ENCODE data around the gene CLEC4M.

DNA sequence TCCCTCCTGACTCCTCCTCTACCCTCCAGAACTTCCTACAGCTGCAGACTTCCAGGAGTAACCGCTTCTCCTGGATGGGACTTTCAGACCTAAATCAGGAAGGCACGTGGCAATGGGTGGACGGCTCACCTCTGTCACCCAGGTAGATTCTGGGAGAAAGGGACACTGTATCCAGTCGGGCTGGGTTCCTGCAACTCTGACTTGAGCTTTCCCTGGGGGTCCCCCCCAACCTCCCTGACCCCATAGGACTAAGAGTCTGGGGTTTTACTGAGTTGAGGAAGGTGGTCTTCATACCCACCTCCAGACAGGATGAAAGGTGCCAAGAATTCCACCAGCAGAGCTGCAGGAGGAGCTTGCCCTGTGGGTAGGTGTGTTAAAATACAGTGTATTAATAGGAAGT, 4.4 kb downstream of the CLEC4M start:
- TF ChIP-seq SUZ12 (IDR thresholded peaks at IDR 0.05; ENCODE audit: extremely low read depth, insufficient read depth, insufficient read length) (no peak), ZNF274 (IDR thresholded peaks at IDR 0.05; ENCODE audit: low read depth, low read length) (no peak), YY1 (IDR thresholded peaks at IDR 0.05; ENCODE audit: insufficient read depth, insufficient read length) (no peak)

Data from NT2/D1 (cell line).